Ramos (cell line): ENCODE measurements around the gene INSRR.

Source experiments
- in situ Hi-C: fragments of 300-500 bp; cut with MboI; formaldehyde crosslinking; loops from one replicate; pipeline ENCODE4 v1.14.3; 2022; ENCODE audit warnings: low sequenced_read_pairs; ENCODE audit not compliant: unreplicated experiment

INSRR gene

DNA sequence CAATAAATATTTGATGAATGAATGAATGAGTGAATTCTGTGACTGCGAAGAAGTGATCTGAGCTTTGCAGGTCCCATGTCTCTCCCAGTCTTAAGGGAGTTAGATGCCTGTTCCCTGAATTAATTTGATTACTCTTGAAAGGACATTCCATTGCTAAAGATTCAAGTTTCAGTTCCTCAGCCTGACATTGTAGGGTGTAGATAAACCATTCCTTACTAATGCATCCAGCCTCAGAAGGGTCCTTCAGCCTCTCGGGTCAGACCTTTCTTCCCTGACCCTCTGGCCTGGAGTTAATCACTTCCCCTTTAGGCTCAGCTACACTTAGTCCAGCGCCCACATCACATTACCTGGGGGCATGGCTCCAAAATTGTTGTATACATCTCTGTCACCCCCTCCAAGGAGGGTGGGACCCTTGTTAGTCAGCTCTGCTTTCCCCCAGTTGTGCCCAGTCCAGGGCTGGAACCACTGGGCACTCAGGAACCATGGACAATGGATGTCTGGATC is 2.6 kb downstream of the INSRR start:
- in situ Hi-C loops: no loop called here

DNA sequence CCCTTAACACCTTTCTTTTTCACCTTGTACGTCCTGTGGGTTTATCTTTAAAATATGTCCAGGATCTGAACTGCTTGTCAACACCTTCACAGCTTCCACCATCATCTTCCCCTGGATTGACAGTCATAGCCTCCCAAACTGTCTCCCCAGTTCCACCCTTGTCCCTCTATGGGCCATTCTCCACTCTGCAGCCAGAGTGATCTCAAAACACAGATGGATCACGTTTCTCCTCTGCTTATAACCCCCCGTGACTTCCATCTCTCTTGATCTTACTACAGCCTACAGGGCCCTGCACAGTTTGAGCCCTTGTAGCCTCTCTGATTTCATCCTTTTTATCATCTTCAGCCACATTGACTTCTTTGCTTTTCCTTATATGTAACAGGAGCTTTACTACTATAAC is 4.3 kb downstream of the INSRR start:
- in situ Hi-C loops: no loop called here

- in situ Hi-C loops: no loop called here
Measured at GRCh38 chr1:156853761-156854160, 5.2 kb downstream of the INSRR start.

GRCh38 chr1:156852418-156852874 is 6.5 kb downstream of the INSRR start:
- in situ Hi-C loops: no loop called here

GRCh38 chr1:156851779-156852417 is 7.0 kb downstream of the INSRR start:
- in situ Hi-C loops: no loop called here

DNA sequence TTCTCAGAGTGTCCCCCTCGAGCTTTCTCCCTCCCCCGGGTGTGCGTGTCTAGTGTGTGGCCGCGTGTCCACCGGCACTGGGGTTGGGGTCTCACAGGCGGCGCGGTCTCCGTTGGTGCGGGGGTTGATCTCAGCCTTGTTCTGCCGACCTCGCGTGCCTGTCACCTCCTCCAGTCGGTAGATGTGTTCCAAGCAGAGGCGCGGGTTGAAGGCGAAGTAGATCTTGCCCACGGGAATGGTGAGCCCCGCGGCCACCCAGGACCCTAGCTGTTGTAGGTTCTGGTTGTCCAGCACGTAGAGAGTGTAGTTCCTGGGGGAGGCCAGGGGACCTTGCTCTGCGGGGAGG is 9.8 kb downstream of the INSRR start:
- in situ Hi-C loops: no loop called here

- in situ Hi-C loops: no loop called here
Measured at GRCh38 chr1:156848461-156849150, 10.3 kb downstream of the INSRR start.

DNA sequence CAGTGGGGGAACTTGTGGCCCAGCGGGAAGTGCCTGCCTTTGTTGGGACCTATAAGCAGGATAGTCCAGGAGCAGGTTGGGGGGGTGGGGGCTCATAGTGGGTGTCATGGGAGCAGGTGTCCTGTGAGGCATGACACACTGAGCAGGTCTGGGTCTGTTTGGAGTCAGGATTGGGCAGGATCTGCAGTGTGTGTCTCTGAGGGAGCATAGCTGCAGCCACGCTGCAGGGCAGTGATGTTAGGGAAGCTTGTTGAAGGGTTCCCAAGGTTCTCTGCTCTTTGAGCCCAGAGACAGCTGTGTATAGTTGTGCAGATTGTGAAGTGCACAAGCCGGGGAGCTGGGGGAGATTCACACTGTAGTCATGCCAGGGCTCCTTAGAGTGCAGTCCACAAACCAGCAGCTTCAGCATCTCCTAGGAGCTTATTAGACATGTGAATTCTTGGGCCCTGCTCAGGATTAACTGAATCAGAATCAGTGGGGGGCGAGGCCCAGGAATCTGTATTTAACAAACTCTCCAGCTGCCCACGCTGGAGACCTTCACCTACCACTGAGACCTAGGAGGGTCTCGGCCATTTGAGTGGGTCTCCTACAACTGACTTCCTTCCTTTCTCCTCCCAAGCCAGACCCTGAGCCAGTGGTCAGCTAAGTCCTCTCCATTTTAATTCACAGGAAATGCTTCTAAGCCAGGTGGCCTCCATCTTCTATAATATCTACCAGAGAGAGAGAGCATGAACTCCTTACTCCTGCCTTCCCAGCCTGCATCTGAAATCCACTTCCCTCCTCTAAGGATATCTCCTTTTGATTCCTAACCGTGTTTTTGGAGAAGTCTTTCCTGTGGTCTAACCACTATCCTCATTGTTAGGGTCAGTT is 11.1 kb downstream of the INSRR start:
- in situ Hi-C loops: no loop called here

DNA sequence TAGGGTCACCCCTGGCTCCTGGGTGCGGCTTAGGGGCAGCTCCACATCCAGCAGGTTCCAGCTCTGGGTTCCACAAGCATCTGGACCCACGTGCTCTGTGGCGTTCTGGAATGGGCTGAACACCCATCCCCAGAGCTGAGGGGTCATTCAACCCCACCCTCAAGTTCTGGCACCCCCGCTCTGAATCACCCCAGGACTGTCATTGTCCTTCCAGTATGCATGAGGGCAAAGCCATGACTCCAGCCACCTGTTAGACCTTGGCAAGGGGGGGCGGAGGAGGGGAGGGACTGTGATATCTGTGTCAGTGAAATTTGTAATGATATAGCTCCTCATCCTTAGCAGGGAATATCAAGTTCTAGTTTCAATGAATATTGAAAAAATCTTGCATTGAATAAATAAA is 12.3 kb downstream of the INSRR start:
- in situ Hi-C loops: no loop called here

DNA sequence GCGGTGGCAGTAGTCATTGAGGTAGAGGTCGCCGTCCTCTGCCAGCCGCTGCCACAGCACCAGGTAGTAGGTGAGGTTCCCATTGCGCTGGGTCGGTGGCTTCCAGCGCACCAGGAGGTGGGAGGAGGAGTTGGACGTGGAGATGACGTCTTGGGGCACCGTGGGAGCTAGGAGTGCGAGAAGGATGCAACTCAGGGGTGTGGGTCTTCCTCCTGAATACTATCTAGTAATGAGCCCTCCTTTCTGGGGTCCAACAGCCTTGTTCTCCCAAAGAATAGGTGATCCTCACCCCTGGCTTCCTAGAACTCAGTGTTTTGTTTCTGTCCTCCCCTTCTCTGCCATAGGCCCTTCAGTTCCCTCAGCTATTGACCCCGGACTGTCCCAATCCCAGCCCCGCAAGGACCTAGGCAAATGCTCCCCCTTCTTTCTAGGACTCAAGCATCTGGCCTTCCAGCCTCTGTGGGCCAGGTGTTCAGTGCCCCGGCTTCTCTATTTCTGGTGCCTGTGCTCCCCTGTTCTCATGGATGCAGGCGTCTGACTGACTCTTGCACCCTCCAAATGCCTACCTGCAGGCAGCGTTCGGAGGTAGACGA is 12.9 kb downstream of the INSRR start:
- in situ Hi-C loops: no loop called here

GRCh38 chr1:156845055-156845952 is 13.6 kb downstream of the INSRR start:
- in situ Hi-C loops: no loop called here

GRCh38 chr1:156844638-156845037 is 14.3 kb downstream of the INSRR start:
- in situ Hi-C loops: no loop called here

DNA sequence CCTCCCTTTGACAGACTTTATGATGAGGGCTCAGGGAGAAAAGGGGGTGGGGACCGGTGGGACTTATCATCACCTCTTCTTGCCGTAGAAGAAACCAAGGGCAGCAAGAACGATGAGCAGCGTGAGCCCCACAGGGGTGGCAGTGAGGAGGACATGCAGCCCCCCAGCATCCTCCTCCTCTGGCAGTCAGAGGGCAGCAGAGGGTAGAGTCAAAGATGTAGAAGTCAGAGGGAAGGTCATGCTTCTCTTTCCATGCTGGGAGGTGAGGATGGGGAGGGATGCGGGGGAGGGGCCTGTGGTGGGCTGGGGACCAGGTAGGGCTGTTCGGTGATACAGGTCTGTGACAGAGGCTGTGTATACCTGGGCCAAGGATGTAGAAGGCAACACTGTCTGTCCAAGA is 14.8 kb downstream of the INSRR start:
- in situ Hi-C loops: no loop called here

- in situ Hi-C loops: no loop called here
Measured at GRCh38 chr1:156842618-156843300, 16.2 kb downstream of the INSRR start.

DNA sequence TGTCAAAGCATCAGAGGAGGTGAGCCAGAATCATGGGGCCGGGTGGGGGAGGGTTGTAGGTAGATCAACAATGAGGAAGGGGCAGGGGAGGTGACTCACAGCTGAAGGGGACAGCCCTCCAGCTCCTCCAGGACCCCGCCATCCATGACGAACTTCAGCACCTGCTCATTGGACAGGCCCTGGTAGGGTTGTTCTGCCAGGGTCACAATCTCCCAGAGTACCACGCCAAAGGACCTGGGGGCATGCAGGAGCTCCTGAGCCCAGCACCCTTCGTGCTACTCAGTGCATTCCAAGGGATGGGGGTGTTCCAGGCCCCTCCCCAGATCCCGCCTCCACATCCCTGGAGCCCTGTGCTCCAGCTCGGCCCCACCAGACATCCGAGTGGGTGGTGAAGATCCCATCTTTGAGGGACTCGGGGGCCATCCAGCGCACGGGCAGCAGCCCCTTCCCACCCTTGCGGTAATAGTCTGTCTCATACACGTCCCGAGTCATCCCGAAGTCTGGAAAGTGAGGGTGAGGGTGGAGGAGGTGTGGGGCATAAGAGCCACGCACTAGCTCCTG is 17.5 kb downstream of the INSRR start:
- in situ Hi-C loops: no loop called here

GRCh38 chr1:156840898-156841279 is 18.0 kb downstream of the INSRR start:
- in situ Hi-C loops: no loop called here

DNA sequence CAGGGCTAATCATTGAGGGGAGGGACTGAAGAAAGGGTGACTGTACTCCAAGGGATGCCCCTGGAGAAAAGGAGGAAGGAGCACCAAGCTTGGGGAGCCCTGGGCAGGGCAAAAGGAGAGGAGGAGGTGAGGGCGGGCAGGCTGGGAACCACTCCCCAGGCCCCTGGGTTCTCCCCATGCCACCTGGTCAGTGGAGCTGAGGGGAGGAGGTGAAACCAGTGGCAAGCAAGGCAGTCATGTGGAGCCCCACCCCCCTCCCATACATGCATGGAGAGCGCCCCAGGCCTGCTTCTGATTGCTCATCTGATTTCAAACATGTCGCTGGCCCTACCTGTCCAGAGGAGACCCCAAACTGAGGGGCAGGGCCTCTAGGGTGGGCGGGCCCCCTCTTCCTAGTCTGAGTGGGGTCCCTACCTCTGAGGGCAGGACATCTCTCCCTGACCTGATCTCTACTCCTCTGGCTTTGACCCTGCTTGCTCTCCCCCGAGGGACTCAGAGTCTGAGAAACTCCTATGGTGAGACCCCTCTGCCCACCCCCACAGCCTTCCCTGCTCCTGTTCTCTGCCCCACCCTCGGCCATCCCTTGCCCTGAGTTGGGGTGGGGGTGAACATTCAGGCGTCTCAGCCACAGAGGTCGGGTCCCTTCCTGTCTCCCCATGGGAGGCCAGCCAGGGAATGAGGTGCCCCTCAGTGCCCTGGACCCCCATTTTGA is 18.6 kb downstream of the INSRR start:
- in situ Hi-C loops: no loop called here

DNA sequence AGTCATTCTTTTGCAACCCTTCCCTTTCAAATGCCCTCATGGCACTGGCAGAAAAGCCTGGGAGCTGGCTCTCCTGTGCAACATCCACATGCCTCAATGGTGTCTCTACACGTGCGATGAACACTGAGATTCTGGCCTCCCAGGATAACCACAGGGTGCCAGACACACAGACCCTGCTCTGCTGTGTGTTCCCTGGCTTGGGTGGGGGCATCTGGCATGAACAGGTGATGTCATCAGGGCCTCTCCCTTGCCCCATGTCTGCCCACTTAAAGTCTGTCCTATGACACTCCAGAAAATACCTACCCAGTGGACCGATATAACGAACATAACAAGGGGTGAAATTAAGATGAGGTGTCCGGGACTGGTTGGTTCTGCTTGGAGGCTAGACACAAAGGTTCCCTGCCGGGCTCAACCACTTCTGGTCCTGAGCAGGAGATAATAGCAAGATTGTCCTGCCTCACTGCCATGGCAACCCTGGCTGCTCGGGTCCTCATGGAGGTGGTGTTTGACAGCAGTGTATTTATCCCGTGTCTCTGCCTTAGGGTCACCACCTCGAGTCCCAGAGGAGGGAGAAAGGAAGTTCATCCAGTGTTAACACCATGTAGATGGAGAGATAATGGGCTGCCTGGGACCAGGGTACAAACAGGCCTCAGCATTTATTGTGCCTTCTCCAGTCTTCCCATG is 19.3 kb downstream of the INSRR start:
- in situ Hi-C loops: no loop called here
